B cell (primary cell): ENCODE results near the gene ARMS2. TPM values are rescaled to one million over a fixed set of nuclear protein-coding genes. Genes with fewer than 3 reads are reported as not detected.

Experiments used
- ATAC-seq: fragments of 200-7000 bp; cut with Tn5 transposase; one replicate; pipeline ENCODE4 v1.10.0; 2021; ENCODE audit warnings: low read depth, mild to moderate bottlenecking, moderate number of reproducible peaks, moderate library complexity
- CTCF ChIA-PET: fragments of 350-600 bp; sonication (Branson Sonifier 250); formaldehyde crosslinking; loops from one replicate; lab custom pipeline; 2021; ENCODE audit warnings: antibody characterized with exemption, inconsistent platforms; lab: Charles Lee
- POLR2A ChIA-PET: fragments of 350-600 bp; sonication (Branson Sonifier 250); formaldehyde crosslinking; loops from one replicate; lab custom pipeline; 2021; ENCODE audit warnings: antibody characterized with exemption; lab: Charles Lee
- DNase-seq: peaks from one replicate; pipeline ENCODE4 v3.0.0; 2013
- H2AFZ ChIP-seq: 2 replicates; pipeline ENCODE4 v1.6.1; 2012; ENCODE audit warnings: mild to moderate bottlenecking, low read depth, low read length; ENCODE audit not compliant: insufficient read depth, poor library complexity, severe bottlenecking
- H3K27ac ChIP-seq, 2 donors: 1 replicate in 1 of 2; 2 replicates in 1 of 2; pipeline ENCODE4 v1.5.1; 2012 to 2013; ENCODE audit warnings: low read length in 2 of 2, mild to moderate bottlenecking in 2 of 2, moderate library complexity in 1 of 2
- H3K27me3 ChIP-seq, 4 experiments: fragments of 200-600 bp in 1 of 4; sonication (generic) in 1 of 4; replicated peaks in 1 of 4; 1 replicate in 2 of 4; 2 replicates in 2 of 4; pipeline versions ENCODE4 v1.6.1 to v1.7.0; 2013 to 2016; ENCODE audit warnings: low read length in 3 of 4, mild to moderate bottlenecking in 2 of 4, mixed read lengths in 1 of 4, moderate library complexity in 1 of 4; ENCODE audit not compliant: insufficient read depth in 4 of 4, control insufficient read depth in 3 of 4; ENCODE audit errors: control extremely low read depth in 1 of 4
- H3K36me3 ChIP-seq, 2 experiments: replicated peaks in 1 of 2; 1 replicate in 1 of 2; 2 replicates in 1 of 2; pipeline versions ENCODE4 v1.6.1 to v1.7.1; 2013; ENCODE audit warnings: low read length in 1 of 2; ENCODE audit not compliant: insufficient read depth in 2 of 2, control insufficient read depth in 1 of 2; ENCODE audit errors: control extremely low read depth in 1 of 2, extremely low read depth in 1 of 2
- H3K4me1 ChIP-seq, 2 donors: fragments of 200-600 bp in 1 of 2; sonication (generic) in 1 of 2; 1 replicate in 1 of 2; 2 replicates in 1 of 2; pipeline versions ENCODE4 v1.5.1 to v1.6.1; 2013 to 2017; ENCODE audit warnings: low read length in 2 of 2; ENCODE audit not compliant: control insufficient read depth in 2 of 2, insufficient read depth in 2 of 2
- H3K4me2 ChIP-seq: replicated peaks from 2 replicates; pipeline ENCODE3; 2012; ENCODE audit warnings: mild to moderate bottlenecking, low read depth, low read length; ENCODE audit not compliant: poor library complexity, severe bottlenecking
- H3K4me3 ChIP-seq, 5 experiments: fragments of 200-600 bp in 1 of 5; sonication (generic) in 1 of 5; 1 replicate in 3 of 5; 2 replicates in 2 of 5; pipeline versions ENCODE4 v1.5.1 to v1.7.0; 2011 to 2016; ENCODE audit warnings: low read length in 4 of 5, mild to moderate bottlenecking in 4 of 5, low read depth in 2 of 5, control low read depth in 1 of 5, moderate library complexity in 1 of 5; ENCODE audit not compliant: insufficient read depth in 1 of 5; ENCODE audit errors: control extremely low read depth in 1 of 5, extremely low read depth in 1 of 5
- H3K79me2 ChIP-seq: fragments of 200-600 bp; sonication (generic); one replicate; pipeline ENCODE4 v1.6.0; 2016; ENCODE audit warnings: low read length; ENCODE audit not compliant: control insufficient read depth, insufficient read depth
- H3K9ac ChIP-seq: fragments of 200-600 bp; sonication (generic); 2 replicates; pipeline ENCODE4 v1.6.1; 2017; ENCODE audit warnings: mild to moderate bottlenecking, low read length, moderate library complexity
- H3K9me3 ChIP-seq, 3 donors: one replicate each; pipeline versions ENCODE4 v1.6.1 to v1.7.1; 2013; ENCODE audit warnings: low read length in 2 of 3; ENCODE audit not compliant: control insufficient read depth in 2 of 3, insufficient read depth in 1 of 3; ENCODE audit errors: control extremely low read depth in 1 of 3
- H4K20me1 ChIP-seq: 2 replicates; pipeline ENCODE4 v1.6.0; 2012; ENCODE audit warnings: mild to moderate bottlenecking, low read length; ENCODE audit not compliant: insufficient read depth, control insufficient read depth, poor library complexity, severe bottlenecking
- H3K27ac Mint-ChIP-seq: one replicate; pipeline ENCODE4 v1.8.0; 2021; ENCODE audit warnings: mixed read lengths
- H3K27me3 Mint-ChIP-seq: one replicate; pipeline ENCODE4 v1.8.0; 2021; ENCODE audit warnings: mixed read lengths
- H3K4me1 Mint-ChIP-seq: one replicate; pipeline ENCODE4 v1.8.0; 2021; ENCODE audit warnings: mixed read lengths
- H3K4me3 Mint-ChIP-seq: one replicate; pipeline ENCODE4 v1.8.0; 2021; ENCODE audit warnings: mixed read lengths
- H3K9me3 Mint-ChIP-seq: one replicate; pipeline ENCODE4 v1.8.0; 2022; ENCODE audit warnings: mixed read lengths; ENCODE audit not compliant: insufficient read depth
- EZH2 ChIP-seq: IDR thresholded peaks from 2 replicates; pipeline ENCODE4 v1.6.1; 2012; ENCODE audit warnings: borderline replicate concordance, low read depth, mild to moderate bottlenecking, moderate library complexity, low read length; ENCODE audit not compliant: insufficient read depth, poor library complexity, severe bottlenecking
- WGBS: methylation state at CpG from one replicate; pipeline ENCODE4 v1.1.5; 2013; ENCODE audit warnings: missing lambda C conversion rate; ENCODE audit not compliant: insufficient coverage; 5-methylcytosine and 5-hydroxymethylcytosine counted together
- intact Hi-C: fragments of 100-400 bp; cut with micrococcal nuclease; formaldehyde crosslinking; loops from one replicate; pipeline ENCODE4 v1.10.0; 2022
- polyA plus RNA-seq: library from polyadenylated mRNA; depleted of rRNA; stranded (reverse); fragments of >200 nt; gene quantifications from 2 replicates; pipeline ENCODE4 v1.2.3, GENCODE V29; 2012
- total RNA-seq, 2 donors: library from RNA; stranded (reverse); fragments of 120-200 nt in 1 of 2; gene quantifications; 1 replicate in 1 of 2; 2 replicates in 1 of 2; pipeline versions ENCODE4 v1.2.3 to v1.2.4, GENCODE V29; 2013 to 2022
- TF ChIP-seq, protein P1 (sequence below): fragments of 200-600 bp; IDR thresholded peaks from one replicate; pipeline ENCODE4 v1.8.0; 2022; ENCODE audit warnings: antibody characterized with exemption, mild to moderate bottlenecking

The ARMS2 gene
- total and polyA plus RNA-seq, 2 donors (not counting 1 experiment from before 2014, with no cell fraction given): not detected

DNA sequence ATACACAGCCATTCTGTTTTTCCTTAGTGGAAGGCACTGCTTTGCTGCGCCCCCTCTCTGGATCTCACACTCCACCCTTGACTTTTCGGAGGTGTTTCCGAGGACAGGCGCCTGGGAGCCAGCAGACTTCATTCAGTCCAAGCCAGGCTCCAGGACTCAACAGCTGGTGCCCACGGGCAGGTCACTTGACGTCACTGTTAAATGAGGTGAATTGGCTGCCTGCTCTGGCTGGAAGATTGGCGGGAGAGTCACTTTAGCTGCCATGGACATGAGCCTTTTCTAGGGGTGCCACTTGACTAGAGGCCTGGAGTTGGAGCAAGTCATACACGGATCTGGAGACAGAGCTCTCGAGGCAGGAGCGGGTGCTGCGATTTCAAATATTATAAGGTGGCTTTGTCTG lies 10.1 kb downstream of the ARMS2 start:
- Histone ChIP-seq H2AFZ (no peak overlapping the region), H3K4me1 (peaks cover 5 to 21% of the 10 kb centered on the region in 2 donors), H3K79me2 (no peaks in the 10 kb centered on the region), H3K27ac (no peak overlapping the region), H3K9me3 (no peaks in the 10 kb centered on the region), H3K36me3 (no peaks in the 10 kb centered on the region), H3K4me3 (no peak overlapping the region), H3K4me2 (no peak overlapping the region), H4K20me1 (no peaks in the 10 kb centered on the region), H3K9ac (no peak overlapping the region), H3K27me3 (peaks cover 0 to 33% (median 15%) of the 10 kb centered on the region in 4 experiments)
- intact Hi-C loops: no loop called here
- Mint-ChIP-seq H3K4me3 (no peak overlapping the region), H3K27ac (no peak overlapping the region), H3K4me1 (peaks cover 15% of the 10 kb centered on the region), H3K27me3 (peaks cover 51% of the 10 kb centered on the region), H3K9me3 (no peaks in the 10 kb centered on the region)
- ChIA-PET CTCF (no interaction called here), POLR2A (no interaction called here)
- ATAC-seq (no peak), DNase-seq (no peak)
- no peak for TF ChIP-seq EZH2
- TF ChIP-seq, protein P1, sequence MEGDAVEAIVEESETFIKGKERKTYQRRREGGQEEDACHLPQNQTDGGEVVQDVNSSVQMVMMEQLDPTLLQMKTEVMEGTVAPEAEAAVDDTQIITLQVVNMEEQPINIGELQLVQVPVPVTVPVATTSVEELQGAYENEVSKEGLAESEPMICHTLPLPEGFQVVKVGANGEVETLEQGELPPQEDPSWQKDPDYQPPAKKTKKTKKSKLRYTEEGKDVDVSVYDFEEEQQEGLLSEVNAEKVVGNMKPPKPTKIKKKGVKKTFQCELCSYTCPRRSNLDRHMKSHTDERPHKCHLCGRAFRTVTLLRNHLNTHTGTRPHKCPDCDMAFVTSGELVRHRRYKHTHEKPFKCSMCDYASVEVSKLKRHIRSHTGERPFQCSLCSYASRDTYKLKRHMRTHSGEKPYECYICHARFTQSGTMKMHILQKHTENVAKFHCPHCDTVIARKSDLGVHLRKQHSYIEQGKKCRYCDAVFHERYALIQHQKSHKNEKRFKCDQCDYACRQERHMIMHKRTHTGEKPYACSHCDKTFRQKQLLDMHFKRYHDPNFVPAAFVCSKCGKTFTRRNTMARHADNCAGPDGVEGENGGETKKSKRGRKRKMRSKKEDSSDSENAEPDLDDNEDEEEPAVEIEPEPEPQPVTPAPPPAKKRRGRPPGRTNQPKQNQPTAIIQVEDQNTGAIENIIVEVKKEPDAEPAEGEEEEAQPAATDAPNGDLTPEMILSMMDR: no peak
- 94% methylated on average over 11 of the region's 11 CpGs for WGBS

DNA sequence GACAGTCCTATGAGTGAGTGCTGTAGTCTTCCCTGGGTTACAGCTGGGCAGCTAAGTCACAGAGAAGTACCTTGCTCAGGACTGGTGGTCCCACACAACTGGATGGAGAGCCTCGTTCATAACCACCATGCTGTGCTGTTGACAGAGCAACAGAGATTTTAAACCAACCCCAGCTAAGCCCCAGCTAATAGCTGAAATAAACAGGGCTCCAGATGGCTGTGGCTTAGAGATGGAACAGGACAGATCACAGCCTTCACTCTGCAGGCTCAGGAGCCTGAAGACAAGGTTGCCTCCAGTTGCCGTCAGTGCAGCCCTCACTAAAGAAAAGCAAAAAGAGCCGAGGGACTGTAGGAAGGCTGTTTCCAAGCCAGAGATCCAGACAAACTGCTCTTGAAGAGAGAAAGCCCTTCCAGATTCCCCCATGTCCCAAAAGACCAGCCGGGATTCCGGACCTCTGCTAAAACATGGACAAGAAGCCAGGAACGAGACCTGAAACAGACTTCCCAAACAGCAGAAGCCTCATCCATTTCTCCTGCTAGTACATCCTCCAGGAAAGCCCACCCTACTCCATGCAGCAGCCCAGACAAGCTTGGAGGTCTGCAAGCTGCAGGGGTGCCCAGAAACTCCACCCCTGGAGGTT lies 11.1 kb downstream of the ARMS2 start:
- Mint-ChIP-seq H3K27me3 (peaks cover 46% of the 10 kb centered on the region), H3K4me1 (peaks cover 15% of the 10 kb centered on the region), H3K4me3 (no peak overlapping the region), H3K27ac (no peak overlapping the region), H3K9me3 (no peaks in the 10 kb centered on the region)
- H2AFZ ChIP-seq: no peak overlapping the region
- H3K36me3 ChIP-seq: no peaks in the 10 kb centered on the region
- intact Hi-C loops: no loop called here
- no peaks in the 10 kb centered on the region for H3K79me2 ChIP-seq
- DNase-seq: no peak
- no peak overlapping the region for H3K4me3 ChIP-seq
- ATAC-seq: no peak
- H3K9me3 ChIP-seq: no peaks in the 10 kb centered on the region
- peaks cover 5 to 14% of the 10 kb centered on the region in 2 donors for H3K4me1 ChIP-seq
- peaks cover 0 to 24% (median 9%) of the 10 kb centered on the region in 4 experiments for H3K27me3 ChIP-seq
- H4K20me1 ChIP-seq: no peaks in the 10 kb centered on the region
- TF ChIP-seq EZH2: no peak
- TF ChIP-seq, protein P1: no peak
- 80% methylated on average over 6 of the region's 6 CpGs for WGBS
- ChIA-PET POLR2A (no interaction called here), CTCF (no interaction called here)
- H3K27ac ChIP-seq: no peak overlapping the region
- no peak overlapping the region for H3K9ac ChIP-seq
- no peak overlapping the region for H3K4me2 ChIP-seq
